Measurements from ENCODE around the gene PRCD. TPM values are rescaled to one million over a fixed set of nuclear protein-coding genes. Genes with fewer than 3 reads are reported as not detected.

The PRCD gene
- total and polyA plus RNA-seq, 2 donors (not counting 1 experiment from before 2014, with no cell fraction given) = 18.0 to 30.6 TPM

- H3K36me3 ChIP-seq (replicated peaks in 1 of 2; ENCODE audit: control extremely low read depth in 1 of 2, control insufficient read depth in 1 of 2, extremely low read depth in 1 of 2, insufficient read depth in 2 of 2, low read length in 1 of 2) = no peaks in the 10 kb centered on the region
- no peak overlapping the region for H3K27ac ChIP-seq (ENCODE audit: low read length in 2 of 2)
- H3K4me2 ChIP-seq (replicated peaks; ENCODE audit: low read depth, low read length, poor library complexity, severe bottlenecking) = no peak overlapping the region
- peaks cover 10% of the 10 kb centered on the region for H4K20me1 ChIP-seq (ENCODE audit: control insufficient read depth, insufficient read depth, low read length, poor library complexity, severe bottlenecking)
- Mint-ChIP-seq H3K4me3 (peak overlapping the region; percentile 14), H3K27ac (no peak overlapping the region), H3K4me1 (peaks cover 34% of the 10 kb centered on the region), H3K27me3 (peaks cover 18% of the 10 kb centered on the region), H3K9me3 (ENCODE audit: insufficient read depth) (no peaks in the 10 kb centered on the region)
- TF ChIP-seq EZH2 (IDR thresholded peaks at IDR 0.05; ENCODE audit: borderline replicate concordance, insufficient read depth, low read depth, low read length, poor library complexity, severe bottlenecking) (no peak), CTCF (IDR thresholded peaks at IDR 0.05) (no peak)
- DNase-seq = no peak
- CTCF ChIA-PET = interaction anchor here (1.2 to 2.5 kb wide), 3 partner anchors 8 to 13 kb away, joined by 5 to 16 read pairs (median 6); no protein-coding TSS in a partner anchor
- peaks cover 0 to 6% (median 0%) of the 10 kb centered on the region in 3 donors for H3K9me3 ChIP-seq (ENCODE audit: control extremely low read depth in 1 of 3, control insufficient read depth in 2 of 3, insufficient read depth in 1 of 3, low read length in 2 of 3)
- POLR2A ChIA-PET = interaction anchor here (0.6 to 1.1 kb wide), 2 partner anchors 8 to 38 kb away, joined by 5 read pairs; no protein-coding TSS in a partner anchor
- no peak for ATAC-seq (ENCODE audit: low read depth)
- WGBS (ENCODE audit: insufficient coverage) = 80% methylated on average over 16 of the region's 19 CpGs
- peaks cover 49% of the 10 kb centered on the region for H3K79me2 ChIP-seq (ENCODE audit: control insufficient read depth, insufficient read depth, low read length)
- intact Hi-C loops (cut with micrococcal nuclease) = no loop called here
- peaks cover 24 to 30% of the 10 kb centered on the region in 2 donors for H3K4me1 ChIP-seq (ENCODE audit: control insufficient read depth in 2 of 2, insufficient read depth in 2 of 2, low read length in 2 of 2)
- H3K27me3 ChIP-seq (replicated peaks in 1 of 4; ENCODE audit: control extremely low read depth in 1 of 4, control insufficient read depth in 3 of 4, insufficient read depth in 4 of 4, low read length in 3 of 4) = peaks cover 0 to 39% (median 17%) of the 10 kb centered on the region in 4 experiments
- no peak overlapping the region for H3K9ac ChIP-seq (ENCODE audit: low read length)
- no peak overlapping the region for H2AFZ ChIP-seq (ENCODE audit: insufficient read depth, low read depth, low read length, poor library complexity, severe bottlenecking)
- no peak overlapping the region for H3K4me3 ChIP-seq (ENCODE audit: control extremely low read depth in 1 of 5, extremely low read depth in 1 of 5, insufficient read depth in 1 of 5, low read depth in 2 of 5, low read length in 4 of 5)
Measured at GRCh38 chr17:76535788-76536510, 3.9 kb upstream of the PRCD start.
